Measurements from ENCODE around the gene UBE2V1. TPM values are rescaled to one million over a fixed set of nuclear protein-coding genes. Genes with fewer than 3 reads are reported as not detected.
A peak's percentile ranks its signal among the peaks of the same experiment; 100 is the strongest.

UBE2V1 gene
- total and polyA plus RNA-seq, 10 of the 15 experiments (the other 5 are each of a cell fraction or from before 2014, with no cell fraction given), result 51.8 to 219 (median 141) TPM

DNA sequence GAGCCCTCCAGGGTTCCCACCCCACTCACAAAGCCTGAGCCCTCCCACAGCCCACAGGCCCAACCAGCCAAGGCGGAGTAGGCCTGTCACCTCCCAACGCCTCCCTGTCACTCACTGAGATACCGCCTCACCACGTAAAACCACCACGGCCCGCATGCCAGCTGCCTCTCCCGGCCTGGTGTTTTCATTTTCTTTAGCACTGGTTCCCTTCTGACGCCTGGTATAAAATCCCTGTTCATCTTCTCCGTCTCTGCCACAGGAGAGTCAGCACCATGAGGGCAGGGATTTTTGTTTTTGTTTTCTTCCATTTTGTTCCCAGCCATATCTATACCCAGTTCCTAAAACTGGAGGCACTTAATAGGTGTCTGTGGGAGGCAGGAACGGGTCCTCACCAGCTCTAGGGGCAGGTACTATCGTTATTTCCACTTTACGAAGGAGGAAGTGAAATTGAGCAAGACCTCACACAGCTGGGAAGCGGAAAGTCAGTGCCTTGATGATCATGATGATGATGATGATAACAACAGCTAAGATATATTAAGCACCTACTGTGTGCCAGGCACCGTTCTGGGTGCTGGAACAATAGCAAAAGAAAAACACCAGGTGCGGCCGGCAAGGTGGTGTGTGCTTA lies 71.6 kb downstream of the UBE2V1 start (continued):
- TF ChIP-seq PBX3 (IDR thresholded peaks at IDR 0.05; ENCODE audit: insufficient replicate concordance, low read depth, low read length), result peak; percentile 82

DNA sequence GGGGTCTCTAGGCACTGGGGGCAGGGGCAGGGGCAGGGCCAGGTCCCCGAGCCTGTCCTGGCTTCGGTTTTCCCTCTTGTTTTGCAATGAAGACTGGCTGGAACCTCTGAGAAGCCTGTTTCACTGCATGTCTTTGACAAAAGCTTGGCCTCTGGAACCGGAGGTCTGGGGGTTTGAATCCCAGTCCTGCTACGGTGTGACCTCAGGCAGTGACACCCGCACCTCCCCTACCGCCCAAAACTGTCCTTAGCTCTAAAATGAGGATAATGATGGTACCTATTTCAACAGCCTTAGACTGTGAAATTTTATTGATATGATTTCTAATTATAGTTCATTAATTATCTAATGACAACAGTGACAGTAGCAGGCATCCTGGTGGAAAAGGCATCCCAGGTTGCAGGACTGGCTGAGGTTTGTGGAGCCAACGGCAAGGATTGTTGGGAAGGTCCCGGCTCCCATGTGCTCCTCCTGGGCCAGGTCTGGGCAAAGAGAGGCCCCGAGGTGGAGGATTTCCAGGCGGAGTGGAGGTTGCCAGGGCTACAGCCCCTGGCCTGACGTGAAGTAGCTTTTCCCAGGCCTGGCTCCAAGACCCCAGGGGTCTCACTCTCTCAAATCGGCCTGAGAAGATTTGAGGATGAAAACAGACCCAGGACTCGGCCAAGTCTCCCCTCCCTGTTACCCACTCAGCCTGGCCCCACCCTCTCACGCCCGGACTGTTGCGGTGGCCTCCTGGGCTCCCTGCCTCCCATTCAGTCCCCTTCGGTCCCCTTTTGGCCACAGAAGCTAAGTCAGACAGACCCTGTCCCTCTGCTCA lies 72.3 kb downstream of the UBE2V1 start:
- POLR2A ChIA-PET, result no interaction called here

More for the DNA sequence above, 72.3 kb downstream of the UBE2V1 start:
- TF ChIP-seq NFXL1 (IDR thresholded peaks at IDR 0.05; ENCODE audit: borderline replicate concordance), result no peak
- no peak for TF ChIP-seq NRF1 (conservative IDR thresholded peaks at IDR 0.05; ENCODE audit: low read depth, low read length)
- no peak for TF ChIP-seq SRF (IDR thresholded peaks at IDR 0.05; ENCODE audit: low read depth in 2 of 2, low read length in 2 of 2)
- no peak for TF ChIP-seq HCFC1 (IDR thresholded peaks at IDR 0.05; ENCODE audit: low read length)
- TF ChIP-seq SMAD5 (IDR thresholded peaks at IDR 0.05; ENCODE audit: low read depth), result no peak
- no peak for TF ChIP-seq YY1 (IDR thresholded peaks at IDR 0.05; ENCODE audit: low read depth, low read length)
- DNase-seq (ENCODE audit: low read depth, low spot score), result no peak
- no peak for FAIRE-seq
- H2AFZ ChIP-seq (ENCODE audit: control insufficient read depth, low read depth, low read length), result peak overlapping the region; percentile 82
- ATAC-seq, result no peak
- in situ Hi-C loops (cut with MboI) (no loop called here), intact Hi-C loops (cut with micrococcal nuclease; ENCODE audit: unreplicated experiment) (no loop called here)
- H3K4me1 ChIP-seq (ENCODE audit: control insufficient read depth, insufficient read depth, low read length), result peaks cover 10% of the 10 kb centered on the region
- H3K4me2 ChIP-seq (ENCODE audit: control insufficient read depth, insufficient read depth), result peak overlapping the region; percentile 66
- no peaks in the 10 kb centered on the region for H3K36me3 ChIP-seq (ENCODE audit: control insufficient read depth in 2 of 2, insufficient read depth in 2 of 2, low read length in 1 of 2)
- no peak overlapping the region for H3K27ac ChIP-seq (ENCODE audit: control insufficient read depth, insufficient read depth)
- 53% methylated on average over 17 of the region's 17 CpGs for WGBS (ENCODE audit: insufficient coverage, insufficient replicate concordance, low lambda C conversion rate, missing lambda C conversion rate)
- no peaks in the 10 kb centered on the region for H3K79me2 ChIP-seq (ENCODE audit: control insufficient read depth, insufficient read depth, low read length)
- no peaks in the 10 kb centered on the region for H4K20me1 ChIP-seq (ENCODE audit: control insufficient read depth, insufficient read depth)
- ChIA-PET CTCF (interaction anchor here (0.7 kb wide), 1 partner anchor 64 kb away, joined by 3 read pairs; no protein-coding TSS in a partner anchor), SMC1A (ENCODE audit: uncharacterized antibody, unreplicated experiment) (interaction anchor here (0.9 kb wide), 1 partner anchor 31 kb away, joined by 3 read pairs; no protein-coding TSS in a partner anchor), RAD21 (ENCODE audit: unreplicated experiment) (no interaction called here)
- H3K9ac ChIP-seq (ENCODE audit: control insufficient read depth, insufficient read depth, low read length), result no peak overlapping the region
- no peaks in the 10 kb centered on the region; a peak in 1 of 4 replicates for H3K27me3 ChIP-seq (replicated peaks in 1 of 2; ENCODE audit: control insufficient read depth in 2 of 2, insufficient read depth in 2 of 2, low read length in 1 of 2)
- H3K9me3 ChIP-seq (replicated peaks; ENCODE audit: control insufficient read depth, insufficient read depth, low read length), result no peaks in the 10 kb centered on the region
- no TSS peak for BruUV-seq (replicated peaks)
- no peak overlapping the region for H3K4me3 ChIP-seq

Measured in GM12878 (cell line).